Endothelial cell of umbilical vein (primary cell): ENCODE measurements around the gene OSBPL6.

Experiments
- EZH2 ChIP-seq: IDR thresholded peaks from 2 replicates; pipeline ENCODE4 v1.6.1; 2012; ENCODE audit warnings: borderline replicate concordance, low read depth, mild to moderate bottlenecking, moderate library complexity, low read length, inconsistent platforms; ENCODE audit not compliant: severe bottlenecking
- GATA2 ChIP-seq: IDR thresholded peaks from 2 replicates; pipeline ENCODE4 v1.7.0; 2011; ENCODE audit warnings: low read depth, mild to moderate bottlenecking, moderate library complexity, mixed read lengths, low read length; ENCODE audit not compliant: insufficient read length, insufficient read depth
- JUN ChIP-seq: IDR thresholded peaks from 2 replicates; pipeline ENCODE4 v1.6.1; 2011; ENCODE audit warnings: borderline replicate concordance, low read depth; ENCODE audit not compliant: insufficient read length, insufficient read depth
- POLR2AphosphoS5 ChIP-seq: IDR thresholded peaks from 2 replicates; pipeline ENCODE4 v1.6.1; 2012; ENCODE audit warnings: low read depth, mild to moderate bottlenecking, control low read depth, low read length, moderate library complexity; ENCODE audit not compliant: insufficient read depth
- TF ChIP-seq, protein P1 (sequence below), 2 donors: IDR thresholded peaks; 1 replicate in 1 of 2; 2 replicates in 1 of 2; pipeline ENCODE4 v1.5.1; 2011; ENCODE audit warnings: low read length in 2 of 2, mild to moderate bottlenecking in 2 of 2, moderate library complexity in 2 of 2, control low read depth in 1 of 2, inconsistent platforms in 1 of 2, low read depth in 1 of 2; ENCODE audit not compliant: insufficient read depth in 1 of 2; ENCODE audit errors: extremely low read depth in 1 of 2

DNA sequence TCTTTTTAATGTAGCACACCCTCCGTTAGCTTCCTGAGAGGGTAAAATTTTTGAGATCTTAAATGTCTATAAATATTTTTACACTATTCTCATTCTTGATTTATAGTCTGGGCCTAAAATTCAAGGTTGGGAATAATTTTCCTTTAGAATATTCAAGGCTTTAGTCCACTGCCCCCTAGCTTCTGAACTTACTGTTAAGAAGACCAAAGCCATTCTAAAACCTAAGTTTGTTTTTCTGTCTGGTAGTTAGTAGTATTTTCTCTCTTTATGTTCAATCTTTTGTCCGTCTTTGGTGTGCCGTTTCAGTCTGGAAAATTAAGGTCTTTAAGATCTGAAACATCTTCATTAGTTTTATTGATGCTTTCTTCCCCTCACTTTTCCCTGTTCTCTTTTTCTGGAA is 14.5 kb downstream of the OSBPL6 start:
- TF ChIP-seq, protein P1, sequence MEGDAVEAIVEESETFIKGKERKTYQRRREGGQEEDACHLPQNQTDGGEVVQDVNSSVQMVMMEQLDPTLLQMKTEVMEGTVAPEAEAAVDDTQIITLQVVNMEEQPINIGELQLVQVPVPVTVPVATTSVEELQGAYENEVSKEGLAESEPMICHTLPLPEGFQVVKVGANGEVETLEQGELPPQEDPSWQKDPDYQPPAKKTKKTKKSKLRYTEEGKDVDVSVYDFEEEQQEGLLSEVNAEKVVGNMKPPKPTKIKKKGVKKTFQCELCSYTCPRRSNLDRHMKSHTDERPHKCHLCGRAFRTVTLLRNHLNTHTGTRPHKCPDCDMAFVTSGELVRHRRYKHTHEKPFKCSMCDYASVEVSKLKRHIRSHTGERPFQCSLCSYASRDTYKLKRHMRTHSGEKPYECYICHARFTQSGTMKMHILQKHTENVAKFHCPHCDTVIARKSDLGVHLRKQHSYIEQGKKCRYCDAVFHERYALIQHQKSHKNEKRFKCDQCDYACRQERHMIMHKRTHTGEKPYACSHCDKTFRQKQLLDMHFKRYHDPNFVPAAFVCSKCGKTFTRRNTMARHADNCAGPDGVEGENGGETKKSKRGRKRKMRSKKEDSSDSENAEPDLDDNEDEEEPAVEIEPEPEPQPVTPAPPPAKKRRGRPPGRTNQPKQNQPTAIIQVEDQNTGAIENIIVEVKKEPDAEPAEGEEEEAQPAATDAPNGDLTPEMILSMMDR (IDR thresholded peaks at IDR 0.05; ENCODE audit: extremely low read depth in 1 of 2, insufficient read depth in 1 of 2, low read depth in 1 of 2, low read length in 2 of 2), result no peak
- TF ChIP-seq GATA2 (no peak), EZH2 (no peak), POLR2AphosphoS5 (no peak), JUN (no peak)
